ENCODE data around the gene USP10. TPM values are rescaled to one million over a fixed set of nuclear protein-coding genes. Genes with fewer than 3 reads are reported as not detected.
"Not testable (repeated sequence)": the region's sequence is repeated elsewhere in the genome, so short reads cannot be mapped to it uniquely, and the experiment has no call there.

The USP10 gene
- total RNA-seq, 2 experiments from 2014 or later = 99.3 to 106 TPM

GRCh38 chr16:84690088-84690819 lies 9.5 kb upstream of the USP10 start:
- H3K4me3 Mint-ChIP-seq = no peak overlapping the region
- DNase-seq (no peak), ATAC-seq (ENCODE audit: poor library complexity) (no peak)
- Histone ChIP-seq H3K27ac (ENCODE audit: low read depth in 1 of 2, low read length in 2 of 2) (no peak overlapping the region), H3K27me3 (ENCODE audit: control insufficient read depth in 1 of 2, insufficient read depth in 2 of 2, low read length in 2 of 2) (no peaks in the 10 kb centered on the region), H3K4me3 (ENCODE audit: low read length) (no peak overlapping the region), H3K36me3 (ENCODE audit: insufficient read depth, low read length) (no peaks in the 10 kb centered on the region), H3K4me1 (ENCODE audit: insufficient read depth, low read length) (no peaks in the 10 kb centered on the region), H3K9me3 (ENCODE audit: control insufficient read depth in 1 of 2, insufficient read depth in 1 of 2, low read length in 2 of 2) (no peaks in the 10 kb centered on the region)
- no peaks in the 10 kb centered on the region for H3K4me1 Mint-ChIP-seq (ENCODE audit: low read depth)
- ChIA-PET POLR2A (interaction anchor here (1.3 kb wide), 1 partner anchor 8 kb away, joined by 3 read pairs; no protein-coding TSS in a partner anchor), CTCF (interaction anchor here (1.2 kb wide), 1 partner anchor 48 kb away, joined by 3 read pairs; no protein-coding TSS in a partner anchor)
- no peak for TF ChIP-seq CTCF (IDR thresholded peaks at IDR 0.05)
- intact Hi-C loops (cut with DNase I, micrococcal nuclease) = no loop called here
- no peak overlapping the region for H3K27ac Mint-ChIP-seq
- no peaks in the 10 kb centered on the region for H3K9me3 Mint-ChIP-seq
- H3K27me3 Mint-ChIP-seq = no peaks in the 10 kb centered on the region
- no peaks in the 10 kb centered on the region for H3K36me3 Mint-ChIP-seq (ENCODE audit: low read depth)

DNA sequence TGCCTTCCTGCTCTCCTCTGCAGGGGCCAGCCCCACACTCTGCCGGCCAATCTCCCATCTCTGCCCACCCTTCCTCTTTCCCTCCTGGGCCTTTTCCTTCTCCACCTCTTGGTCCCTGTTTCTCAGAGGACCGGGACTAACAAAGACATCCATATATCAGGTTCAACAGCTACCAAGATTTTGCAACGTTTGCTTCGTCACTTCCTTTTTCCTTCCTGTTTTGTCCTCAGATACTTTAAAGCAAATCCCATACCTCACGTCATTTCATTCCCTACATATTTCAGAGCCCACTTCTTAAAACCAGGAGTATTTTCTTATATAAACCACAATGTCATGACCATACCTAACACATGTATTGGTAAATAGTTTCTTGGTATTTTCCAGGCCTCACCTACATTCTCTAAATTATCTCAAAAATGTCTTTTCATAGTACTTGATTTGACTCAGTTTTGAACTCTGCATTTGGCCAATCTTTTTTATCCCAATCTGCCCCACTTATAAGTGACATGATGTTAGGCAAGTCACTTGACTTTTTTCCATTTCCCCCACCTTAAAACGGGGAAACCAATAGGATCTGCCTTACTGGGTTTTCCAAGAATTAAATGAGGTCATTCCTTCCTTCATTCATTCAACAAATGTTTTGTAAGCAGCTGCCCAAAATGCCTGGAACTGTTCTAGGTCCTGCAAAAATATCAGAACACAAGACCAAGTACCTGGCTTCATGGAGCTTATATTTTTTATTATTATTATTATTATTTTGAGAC lies 7.2 kb upstream of the USP10 start:
- Histone ChIP-seq H3K4me1 (ENCODE audit: insufficient read depth, low read length) (no peaks in the 10 kb centered on the region), H3K9me3 (ENCODE audit: control insufficient read depth in 1 of 2, insufficient read depth in 1 of 2, low read length in 2 of 2) (no peaks in the 10 kb centered on the region), H3K27me3 (ENCODE audit: control insufficient read depth in 1 of 2, insufficient read depth in 2 of 2, low read length in 2 of 2) (no peaks in the 10 kb centered on the region), H3K4me3 (ENCODE audit: low read length) (no peak overlapping the region), H3K27ac (ENCODE audit: low read depth in 1 of 2, low read length in 2 of 2) (no peak overlapping the region), H3K36me3 (ENCODE audit: insufficient read depth, low read length) (no peaks in the 10 kb centered on the region)
- Mint-ChIP-seq H3K27ac (no peak overlapping the region), H3K9me3 (no peaks in the 10 kb centered on the region), H3K27me3 (no peaks in the 10 kb centered on the region), H3K4me3 (no peak overlapping the region), H3K36me3 (ENCODE audit: low read depth) (no peaks in the 10 kb centered on the region), H3K4me1 (ENCODE audit: low read depth) (no peaks in the 10 kb centered on the region)
- TF ChIP-seq CTCF (IDR thresholded peaks at IDR 0.05) = no peak
- CTCF ChIA-PET = no interaction called here
- POLR2A ChIA-PET = no interaction called here
- DNase-seq (peak in 2 of 14 experiments; percentile 35 to 36), ATAC-seq (ENCODE audit: poor library complexity) (no peak)
- intact Hi-C loops (cut with DNase I, micrococcal nuclease) = no loop called here

- H3K4me1 Mint-ChIP-seq (ENCODE audit: low read depth); H3K9me3 ChIP-seq (ENCODE audit: control insufficient read depth in 1 of 2, insufficient read depth in 1 of 2, low read length in 2 of 2); H3K27ac Mint-ChIP-seq; H3K9me3 Mint-ChIP-seq; H3K36me3 ChIP-seq (ENCODE audit: insufficient read depth, low read length); POLR2A ChIA-PET; H3K36me3 Mint-ChIP-seq (ENCODE audit: low read depth); ATAC-seq (ENCODE audit: poor library complexity); H3K4me1 ChIP-seq (ENCODE audit: insufficient read depth, low read length); intact Hi-C loops (cut with DNase I, micrococcal nuclease); DNase-seq; H3K27ac ChIP-seq (ENCODE audit: low read depth in 1 of 2, low read length in 2 of 2); H3K4me3 Mint-ChIP-seq; H3K4me3 ChIP-seq (ENCODE audit: low read length); H3K27me3 ChIP-seq (ENCODE audit: control insufficient read depth in 1 of 2, insufficient read depth in 2 of 2, low read length in 2 of 2); H3K27me3 Mint-ChIP-seq: not testable (repeated sequence)
- CTCF ChIA-PET = interaction anchor here (0.6 kb wide), 2 partner anchors 45 to 841 kb away, joined by 3 to 5 read pairs; no protein-coding TSS in a partner anchor
These were observed 5.9 kb upstream of the USP10 start for GRCh38 chr16:84693869-84694268.
